GM18517 (cell line): ENCODE results near the gene CCSAP.
"Not testable (repeated sequence)": the region's sequence is repeated elsewhere in the genome, so short reads cannot be mapped to it uniquely, and the experiment has no call there.

Experiments used
- ATAC-seq: cut with Tn5 transposase; IDR thresholded peaks from one replicate; pipeline ENCODE4 v1.9.1; 2021; ENCODE audit warnings: mild to moderate bottlenecking, moderate library complexity; ENCODE audit not compliant: unreplicated experiment

The CCSAP gene

GRCh38 chr1:229342656-229343569 is at the start of gene CCSAP:
TSS of gene CCSAP (minus strand) at chr1:229343047. CDS start at chr1:229342465, 582 bp downstream.
- peak; percentile 43 for ATAC-seq

DNA sequence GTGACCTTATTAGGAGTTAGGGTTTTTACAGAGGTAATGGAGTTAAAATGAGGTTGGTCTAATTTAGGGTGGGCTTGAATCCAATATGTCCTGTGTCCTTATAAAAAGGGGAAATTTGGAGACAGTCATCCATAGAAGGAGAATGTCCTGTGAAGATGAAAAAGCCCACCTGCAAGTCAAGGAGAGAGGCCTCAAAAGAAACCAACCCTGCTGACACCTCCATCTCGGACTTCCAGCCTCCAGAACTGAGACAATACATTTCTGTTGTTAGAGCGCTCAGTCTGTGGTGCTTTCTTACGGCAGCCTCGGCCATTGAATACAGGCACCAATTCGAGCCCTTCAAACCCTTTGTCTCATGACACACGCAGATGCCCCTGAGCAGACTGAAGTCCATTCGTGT is 47.3 kb upstream of the CCSAP start:
- no peak for ATAC-seq

DNA sequence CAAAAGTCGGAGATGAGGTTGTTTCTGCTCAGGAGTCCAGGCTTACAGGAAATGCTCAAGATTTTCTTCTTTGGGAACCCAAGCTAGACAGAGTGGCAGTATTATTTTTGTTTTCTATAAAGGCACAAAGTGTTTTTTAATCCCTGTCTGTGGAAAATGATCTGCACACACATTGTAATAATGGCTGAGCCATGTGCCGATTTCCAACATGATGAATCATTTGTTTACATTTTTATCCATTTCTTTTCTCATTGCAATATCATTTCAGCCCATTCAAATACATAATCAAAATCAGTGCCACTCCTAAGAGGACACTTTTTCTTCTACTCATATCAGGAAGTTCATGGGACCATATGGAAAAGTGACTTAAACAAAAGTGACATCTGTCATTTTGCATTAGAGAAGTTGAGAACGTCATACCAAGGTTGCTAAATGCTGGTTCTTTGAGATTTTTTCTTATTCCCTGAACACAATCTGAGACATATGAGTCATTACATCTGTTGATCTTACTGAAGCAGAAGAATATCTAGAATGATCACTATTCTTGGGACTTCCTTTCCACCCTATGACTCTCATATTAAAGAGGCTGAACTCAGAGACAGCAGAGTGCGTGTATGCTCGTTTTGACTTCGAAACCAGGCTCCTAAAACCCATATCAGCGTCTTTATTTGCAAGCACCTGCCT is 46.2 kb upstream of the CCSAP start:
- no peak for ATAC-seq

GRCh38 chr1:229385853-229386456 is 43.1 kb upstream of the CCSAP start:
- ATAC-seq, result no peak

- no peak for ATAC-seq
These were observed 42.0 kb upstream of the CCSAP start for GRCh38 chr1:229384822-229385221.

- ATAC-seq, result no peak
These were observed 41.1 kb upstream of the CCSAP start for GRCh38 chr1:229383961-229384360.

- ATAC-seq, result no peak
These were observed 40.3 kb upstream of the CCSAP start for GRCh38 chr1:229383188-229383587.

DNA sequence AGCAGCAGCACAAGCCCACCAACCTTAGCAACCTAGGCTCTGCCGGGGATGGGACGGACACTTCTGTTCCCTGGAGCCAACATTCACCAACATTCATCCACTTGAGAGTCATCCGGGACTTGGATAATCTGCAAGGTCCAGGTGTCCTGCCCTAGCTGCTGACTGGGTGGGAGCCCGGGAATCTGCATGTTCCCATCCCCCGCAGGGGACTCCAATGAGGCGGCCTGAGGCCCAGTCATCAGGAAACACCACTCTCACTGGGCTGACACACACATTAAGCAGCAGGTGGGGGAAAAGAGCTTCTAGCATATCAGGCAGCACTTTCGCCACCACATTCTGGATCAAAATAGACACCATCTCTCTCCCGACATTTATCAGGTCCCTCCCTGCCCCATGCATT is 38.4 kb upstream of the CCSAP start:
- ATAC-seq, result no peak

- ATAC-seq, result no peak
These were observed 37.8 kb upstream of the CCSAP start for GRCh38 chr1:229380536-229381160.

DNA sequence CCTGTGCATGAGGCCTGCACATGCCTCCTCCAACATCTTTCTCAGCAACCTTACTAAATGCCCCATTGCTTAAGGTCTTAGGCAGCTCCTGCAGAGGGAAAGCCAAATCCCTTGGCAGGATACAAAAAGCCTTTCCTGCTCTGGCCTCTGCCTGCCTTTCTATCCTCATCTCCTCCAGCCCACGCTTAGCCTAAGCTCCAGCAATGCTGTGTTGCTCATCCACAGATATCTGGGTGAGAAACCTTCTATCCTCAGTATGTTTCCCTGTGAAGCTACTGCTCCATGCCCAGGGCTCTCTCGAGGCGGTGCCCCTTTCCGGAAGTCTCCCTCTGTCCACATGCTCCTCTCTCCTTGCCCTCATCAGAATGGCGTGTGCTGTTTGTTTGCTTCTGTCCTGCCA is 37.0 kb upstream of the CCSAP start:
- no peak for ATAC-seq

DNA sequence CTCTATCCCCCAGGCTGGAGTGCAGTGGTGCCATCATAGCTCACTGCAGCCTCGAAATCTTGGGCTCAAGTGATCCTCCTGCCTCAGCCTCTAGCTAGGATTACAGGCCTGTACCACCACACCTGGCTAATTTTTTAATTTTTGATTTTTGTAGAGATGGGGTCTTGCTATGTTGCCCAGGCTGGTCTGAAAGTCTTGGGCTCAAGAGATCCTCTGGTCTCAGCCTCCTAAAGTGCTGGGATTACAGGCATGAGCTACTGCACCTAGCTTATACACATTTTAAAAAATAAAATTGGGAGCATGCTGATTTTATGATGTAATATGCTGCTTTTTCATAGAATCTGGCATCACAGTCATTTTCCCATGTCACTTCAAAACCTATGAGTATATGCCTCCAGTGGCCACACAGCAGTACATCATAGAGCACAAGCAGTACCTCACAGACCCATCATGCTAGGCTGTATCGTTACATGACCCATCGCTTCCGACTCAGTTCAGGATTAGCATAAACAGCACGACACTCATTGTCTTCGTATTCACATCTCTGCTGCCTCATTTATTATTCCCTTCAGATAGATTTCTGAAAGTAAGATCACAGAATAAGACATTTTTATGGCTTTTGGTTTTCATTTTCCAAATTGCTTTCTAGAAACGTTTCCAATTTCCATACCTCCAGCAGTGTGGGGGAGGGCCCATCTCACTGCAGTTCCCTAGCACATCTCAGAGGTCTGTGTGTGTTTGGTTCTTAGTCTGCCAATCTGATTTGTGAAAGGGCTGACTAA is 35.9 kb upstream of the CCSAP start:
- no peak for ATAC-seq

GRCh38 chr1:229378035-229378434 is 35.2 kb upstream of the CCSAP start:
- ATAC-seq, result not testable (repeated sequence)

GRCh38 chr1:229377429-229377828 is 34.6 kb upstream of the CCSAP start:
- ATAC-seq, result no peak

DNA sequence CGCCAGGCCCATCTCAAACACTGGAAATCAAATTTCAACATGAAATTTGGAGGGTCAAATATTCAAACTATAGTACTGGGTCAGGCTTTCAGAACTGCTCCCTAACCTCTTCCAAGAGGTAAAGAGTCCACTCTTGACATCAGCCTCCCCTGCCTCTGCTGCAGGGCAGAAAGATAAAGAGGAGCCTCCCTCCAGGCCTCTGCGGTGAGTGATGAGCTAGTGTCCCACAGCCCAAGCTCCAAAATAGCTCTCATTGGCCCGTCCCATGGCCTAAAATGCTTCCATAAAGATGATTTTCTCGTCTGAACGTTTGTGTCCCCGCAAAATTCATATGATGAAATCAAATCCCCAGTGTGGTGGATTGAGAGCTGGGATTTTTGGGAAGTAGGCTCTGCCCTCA is 33.7 kb upstream of the CCSAP start:
- ATAC-seq, result no peak

GRCh38 chr1:229374485-229374884 is 31.6 kb upstream of the CCSAP start:
- ATAC-seq, result no peak

DNA sequence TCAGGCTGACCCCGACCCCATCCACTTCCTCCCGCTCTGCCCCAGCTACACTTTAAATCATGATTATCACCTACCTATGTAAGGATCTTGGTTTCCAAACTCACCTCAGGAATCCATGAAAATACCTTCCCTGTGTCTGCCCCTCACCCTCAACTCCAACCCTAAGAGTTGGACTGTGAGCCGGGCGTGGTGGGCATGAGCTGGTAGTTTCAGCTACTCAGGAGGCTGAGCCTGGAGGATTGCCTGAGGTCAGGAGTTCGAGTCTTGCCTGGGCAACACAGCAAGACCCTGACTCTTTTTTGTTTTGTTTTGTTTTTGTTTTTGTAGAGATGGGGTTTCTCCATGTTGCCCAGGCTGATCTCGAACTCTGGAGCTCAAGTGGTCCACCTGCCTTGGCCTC is 30.5 kb upstream of the CCSAP start:
- ATAC-seq, result no peak

DNA sequence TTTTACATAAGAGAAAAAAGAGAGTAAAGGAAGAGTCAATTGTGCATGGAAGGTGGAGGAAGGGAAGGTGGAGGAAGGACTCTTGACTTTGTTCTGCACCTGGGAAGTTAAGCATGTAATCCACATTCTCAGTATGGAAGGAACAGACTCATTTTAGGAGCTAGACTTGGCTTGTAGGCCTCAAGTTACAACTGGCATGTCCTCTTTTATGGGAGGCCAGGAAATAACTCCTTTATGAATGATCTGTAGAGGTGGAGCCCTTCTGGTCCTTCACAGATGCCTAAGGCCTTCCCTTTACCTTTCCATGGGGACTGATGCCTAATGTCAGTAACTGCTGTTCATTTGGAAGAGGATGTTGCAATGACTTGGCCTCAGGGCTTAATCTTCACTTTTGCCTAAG is 29.4 kb upstream of the CCSAP start:
- ATAC-seq, result no peak

- no peak for ATAC-seq
These were observed 28.8 kb upstream of the CCSAP start for GRCh38 chr1:229371624-229372023.

GRCh38 chr1:229370601-229371021 is 27.8 kb upstream of the CCSAP start:
- no peak for ATAC-seq

- ATAC-seq, result peak; percentile 71
These were observed 25.5 kb upstream of the CCSAP start for GRCh38 chr1:229368347-229368746.

DNA sequence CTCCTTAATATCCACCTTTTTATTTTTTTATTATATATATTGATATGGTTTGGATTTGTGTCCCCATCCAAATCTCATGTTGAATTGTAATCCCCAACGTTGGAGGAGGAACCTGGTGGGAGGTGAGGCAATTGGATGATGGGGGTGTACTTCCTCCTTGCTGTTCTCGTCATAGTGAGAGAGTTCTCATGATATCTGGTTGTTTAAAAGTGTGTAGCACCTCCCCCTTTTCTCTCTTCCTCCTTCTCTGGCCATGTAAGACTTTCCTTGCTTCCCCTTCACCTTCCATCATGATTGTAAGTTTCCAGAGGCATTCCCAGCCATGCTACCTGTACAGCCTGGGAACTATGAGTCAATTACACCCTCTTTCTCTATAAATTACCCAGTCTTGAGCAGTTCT is 22.7 kb upstream of the CCSAP start:
- no peak for ATAC-seq
